Ovary (tissue), 3 donors: ENCODE data around the gene MTHFD1L.

Experiments
- CTCF ChIP-seq, 3 donors: fragments of 450-650 bp in 2 of 3; fragments of 200-600 bp in 1 of 3; IDR thresholded peaks; one replicate each; pipeline versions ENCODE4 v1.5.1 to v1.8.0; 2016 to 2022; ENCODE audit warnings: antibody characterized with exemption in 3 of 3, mild to moderate bottlenecking in 1 of 3
- EP300 ChIP-seq: sonication (generic); formaldehyde crosslinking; IDR thresholded peaks from one replicate; pipeline ENCODE4 v1.6.1; 2017; ENCODE audit warnings: antibody characterized with exemption
- donor health status: DM: no; HTN: no; CAD: no.

- TF ChIP-seq EP300 = no peak
- TF ChIP-seq CTCF (IDR thresholded peaks at IDR 0.05) = no peak
Measured at GRCh38 chr6:151075005-151075404, 209.5 kb downstream of the MTHFD1L start.
